Measurements from ENCODE around the gene ZDHHC5. TPM values are rescaled to one million over a fixed set of nuclear protein-coding genes. Genes with fewer than 3 reads are reported as not detected.

The ZDHHC5 gene
- polyA plus RNA-seq, 1 donor (not counting 4 experiments of a cell fraction or from before 2014, with no cell fraction given): 79.3 TPM

GRCh38 chr11:57663975-57664374 is 3.9 kb upstream of the ZDHHC5 start:
- dilution Hi-C loops (cut with MboI; ENCODE audit: extremely low pct_ligation_motif_present, low sequenced_read_pairs): no loop called here
- no peak for DNase-seq (ENCODE audit: low read depth, low spot score)
- TF ChIP-seq EZH2 (IDR thresholded peaks at IDR 0.05; ENCODE audit: low read length) (no peak), CTCF (optimal IDR thresholded peaks at IDR 0.05 in 1 of 3, IDR thresholded peaks at IDR 0.05 in 1 of 3, conservative IDR thresholded peaks at IDR 0.05 in 1 of 3; ENCODE audit: extremely low read depth in 1 of 3, insufficient read depth in 2 of 3, low read length in 3 of 3) (no peak)
- no peak overlapping the region for H3K9ac ChIP-seq (ENCODE audit: control insufficient read depth, extremely low read depth, insufficient read depth, low read length)
- H3K4me1 ChIP-seq (ENCODE audit: control insufficient read depth, extremely low read depth, insufficient read depth, low read length): peaks cover 6% of the 10 kb centered on the region
- H3K4me2 ChIP-seq (ENCODE audit: control insufficient read depth, extremely low read depth, insufficient read depth, low read depth, low read length): no peak overlapping the region
- no peaks in the 10 kb centered on the region for H3K9me1 ChIP-seq (ENCODE audit: control insufficient read depth, extremely low read depth, insufficient read depth, low read length)
- peaks cover 23% of the 10 kb centered on the region for H3K79me2 ChIP-seq (ENCODE audit: control insufficient read depth, insufficient read depth, low read length)
- no peak overlapping the region for H3K27ac ChIP-seq (ENCODE audit: control insufficient read depth, insufficient read depth, low read length)
- no peak overlapping the region for H2AFZ ChIP-seq (ENCODE audit: control insufficient read depth, low read length)
- no peaks in the 10 kb centered on the region for H3K9me3 ChIP-seq (ENCODE audit: control insufficient read depth, low read depth, low read length)
- no peak for FAIRE-seq
- no peaks in the 10 kb centered on the region for H3K27me3 ChIP-seq (ENCODE audit: control insufficient read depth, extremely low read depth, insufficient read depth, low read length)
- H4K20me1 ChIP-seq (ENCODE audit: control insufficient read depth, extremely low read depth, insufficient read depth, low read length): no peaks in the 10 kb centered on the region
- H3K4me3 ChIP-seq (ENCODE audit: control insufficient read depth in 2 of 3, extremely low read depth in 1 of 3, insufficient read depth in 2 of 3, low read depth in 1 of 3, low read length in 3 of 3): no peak overlapping the region
- H3K36me3 ChIP-seq (ENCODE audit: control insufficient read depth in 2 of 2, extremely low read depth in 1 of 2, insufficient read depth in 2 of 2, low read length in 2 of 2): peaks cover 7% of the 10 kb centered on the region in 2 experiments

- TF ChIP-seq CTCF (optimal IDR thresholded peaks at IDR 0.05 in 1 of 3, IDR thresholded peaks at IDR 0.05 in 1 of 3, conservative IDR thresholded peaks at IDR 0.05 in 1 of 3; ENCODE audit: extremely low read depth in 1 of 3, insufficient read depth in 2 of 3, low read length in 3 of 3): no peak
- TF ChIP-seq EZH2 (IDR thresholded peaks at IDR 0.05; ENCODE audit: low read length): no peak
- no peaks in the 10 kb centered on the region for H4K20me1 ChIP-seq (ENCODE audit: control insufficient read depth, extremely low read depth, insufficient read depth, low read length)
- peaks cover 19% of the 10 kb centered on the region for H3K4me1 ChIP-seq (ENCODE audit: control insufficient read depth, extremely low read depth, insufficient read depth, low read length)
- dilution Hi-C loops (cut with MboI; ENCODE audit: extremely low pct_ligation_motif_present, low sequenced_read_pairs): no loop called here
- H3K27me3 ChIP-seq (ENCODE audit: control insufficient read depth, extremely low read depth, insufficient read depth, low read length): no peaks in the 10 kb centered on the region
- peak overlapping the region; percentile 91 for H2AFZ ChIP-seq (ENCODE audit: control insufficient read depth, low read length)
- H3K36me3 ChIP-seq (ENCODE audit: control insufficient read depth in 2 of 2, extremely low read depth in 1 of 2, insufficient read depth in 2 of 2, low read length in 2 of 2): peaks cover 3 to 4% of the 10 kb centered on the region in 2 experiments
- no peaks in the 10 kb centered on the region for H3K9me3 ChIP-seq (ENCODE audit: control insufficient read depth, low read depth, low read length)
- peak; percentile 92 for DNase-seq (ENCODE audit: low read depth, low spot score)
- no peaks in the 10 kb centered on the region for H3K9me1 ChIP-seq (ENCODE audit: control insufficient read depth, extremely low read depth, insufficient read depth, low read length)
- peak overlapping the region; percentile 69 to 98 (median 92) for H3K4me3 ChIP-seq (ENCODE audit: control insufficient read depth in 2 of 3, extremely low read depth in 1 of 3, insufficient read depth in 2 of 3, low read depth in 1 of 3, low read length in 3 of 3)
- H3K27ac ChIP-seq (ENCODE audit: control insufficient read depth, insufficient read depth, low read length): peak overlapping the region; percentile 99
- peak overlapping the region; percentile 99 for H3K4me2 ChIP-seq (ENCODE audit: control insufficient read depth, extremely low read depth, insufficient read depth, low read depth, low read length)
- H3K9ac ChIP-seq (ENCODE audit: control insufficient read depth, extremely low read depth, insufficient read depth, low read length): peak overlapping the region; percentile 98
- peak; percentile 57 for FAIRE-seq
- H3K79me2 ChIP-seq (ENCODE audit: control insufficient read depth, insufficient read depth, low read length): peaks cover 39% of the 10 kb centered on the region
Observed at GRCh38 chr11:57667117-57667735, 688 bp upstream of the ZDHHC5 start.

Data from keratinocyte (primary cell).